DOHH2 (cell line): ENCODE measurements around the gene RERG.

ENCODE experiments used
- EZH2phosphoT487 ChIP-seq: fragments of 200-600 bp; sonication (generic); IDR thresholded peaks from 2 replicates; pipeline ENCODE4 v1.6.1; 2017; ENCODE audit warnings: borderline replicate concordance, mild to moderate bottlenecking, antibody characterized with exemption, low read length, moderate library complexity, mixed read lengths
- TF ChIP-seq, protein P1 (sequence below): fragments of 200-600 bp; sonication (generic); IDR thresholded peaks from one replicate; pipeline ENCODE4 v1.5.1; 2014; ENCODE audit warnings: antibody characterized with exemption, mild to moderate bottlenecking, low read depth, low read length; ENCODE audit not compliant: poor library complexity, severe bottlenecking

DNA sequence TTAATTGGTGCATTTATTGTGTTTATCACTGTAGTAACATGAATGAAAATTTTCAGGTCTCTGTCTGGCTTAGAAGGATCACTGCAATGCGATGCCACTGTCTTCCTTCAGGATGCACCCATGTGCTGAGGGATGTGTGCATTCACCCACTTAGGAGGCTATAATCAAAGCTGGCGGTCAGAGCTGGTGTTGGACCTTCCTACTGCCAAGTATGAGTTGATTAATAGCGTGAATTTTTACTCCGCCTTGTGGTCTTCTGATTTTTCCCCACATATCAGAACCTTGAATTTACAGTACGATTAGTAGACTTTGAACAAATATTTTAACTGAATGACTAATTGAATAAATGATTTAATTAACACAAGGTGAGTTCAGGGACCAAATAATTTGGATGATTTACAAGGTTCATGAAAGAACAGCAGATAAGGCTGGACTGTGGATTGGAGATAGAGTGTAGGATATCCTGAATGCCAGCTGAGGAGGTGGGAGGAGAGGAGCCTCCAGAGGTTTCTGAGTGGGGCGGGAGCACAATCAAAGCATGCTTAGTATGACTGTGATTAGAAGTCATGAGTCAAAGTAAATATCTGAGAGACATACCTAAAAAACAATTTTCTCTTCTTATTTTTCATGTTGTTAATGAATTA, 50.1 kb downstream of the RERG start:
- TF ChIP-seq, protein P1, sequence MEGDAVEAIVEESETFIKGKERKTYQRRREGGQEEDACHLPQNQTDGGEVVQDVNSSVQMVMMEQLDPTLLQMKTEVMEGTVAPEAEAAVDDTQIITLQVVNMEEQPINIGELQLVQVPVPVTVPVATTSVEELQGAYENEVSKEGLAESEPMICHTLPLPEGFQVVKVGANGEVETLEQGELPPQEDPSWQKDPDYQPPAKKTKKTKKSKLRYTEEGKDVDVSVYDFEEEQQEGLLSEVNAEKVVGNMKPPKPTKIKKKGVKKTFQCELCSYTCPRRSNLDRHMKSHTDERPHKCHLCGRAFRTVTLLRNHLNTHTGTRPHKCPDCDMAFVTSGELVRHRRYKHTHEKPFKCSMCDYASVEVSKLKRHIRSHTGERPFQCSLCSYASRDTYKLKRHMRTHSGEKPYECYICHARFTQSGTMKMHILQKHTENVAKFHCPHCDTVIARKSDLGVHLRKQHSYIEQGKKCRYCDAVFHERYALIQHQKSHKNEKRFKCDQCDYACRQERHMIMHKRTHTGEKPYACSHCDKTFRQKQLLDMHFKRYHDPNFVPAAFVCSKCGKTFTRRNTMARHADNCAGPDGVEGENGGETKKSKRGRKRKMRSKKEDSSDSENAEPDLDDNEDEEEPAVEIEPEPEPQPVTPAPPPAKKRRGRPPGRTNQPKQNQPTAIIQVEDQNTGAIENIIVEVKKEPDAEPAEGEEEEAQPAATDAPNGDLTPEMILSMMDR = no peak
- no peak for TF ChIP-seq EZH2phosphoT487
